ENCODE measurements around the gene ADAMTSL3. TPM values are rescaled to one million over a fixed set of nuclear protein-coding genes. Genes with fewer than 3 reads are reported as not detected.

Gene ADAMTSL3
- total RNA-seq, 4 donors from 2014 or later: 2.0 to 11.3 (median 3.8) TPM

DNA sequence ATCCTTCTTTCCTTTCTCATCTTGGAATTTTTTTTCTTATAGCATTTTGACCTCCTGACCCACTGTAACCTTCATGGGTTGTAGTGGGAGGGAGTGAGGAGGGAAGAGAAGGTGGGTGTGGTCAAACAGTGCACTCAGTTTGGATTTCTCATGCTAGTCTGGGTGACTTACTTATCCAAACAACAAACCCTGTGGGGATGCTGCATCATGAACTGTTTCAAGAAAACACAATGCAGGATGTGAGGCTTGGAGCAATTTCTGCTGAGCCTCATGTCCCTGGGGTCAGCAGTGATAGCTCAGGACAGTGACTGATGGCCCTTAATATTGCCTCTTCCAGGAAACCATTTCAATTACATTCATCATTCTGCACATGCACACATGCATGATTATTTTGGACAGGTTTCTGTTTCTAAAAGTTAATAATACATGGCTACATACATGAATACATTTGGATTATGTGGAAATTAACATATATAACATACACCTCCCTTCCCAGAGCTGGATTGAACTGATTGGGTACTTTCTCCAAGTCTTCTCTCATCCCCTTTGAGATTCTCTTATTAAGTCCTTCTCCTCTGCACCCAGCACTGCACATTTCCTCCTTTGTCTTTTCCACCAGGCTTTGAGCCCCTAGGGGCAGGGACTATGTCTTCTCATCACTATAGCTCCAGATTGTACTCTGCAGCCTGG is 61.2 kb downstream of the ADAMTSL3 start:
- DNase-seq (ENCODE audit: low spot score in 2 of 2): no peak
- no peaks in the 10 kb centered on the region for H3K36me3 ChIP-seq
- TF ChIP-seq POLR2A (IDR thresholded peaks at IDR 0.05): no peak
- TF ChIP-seq EP300 (IDR thresholded peaks at IDR 0.05): no peak
- TF ChIP-seq POLR2AphosphoS5 (IDR thresholded peaks at IDR 0.05): no peak
- TF ChIP-seq, protein P1, sequence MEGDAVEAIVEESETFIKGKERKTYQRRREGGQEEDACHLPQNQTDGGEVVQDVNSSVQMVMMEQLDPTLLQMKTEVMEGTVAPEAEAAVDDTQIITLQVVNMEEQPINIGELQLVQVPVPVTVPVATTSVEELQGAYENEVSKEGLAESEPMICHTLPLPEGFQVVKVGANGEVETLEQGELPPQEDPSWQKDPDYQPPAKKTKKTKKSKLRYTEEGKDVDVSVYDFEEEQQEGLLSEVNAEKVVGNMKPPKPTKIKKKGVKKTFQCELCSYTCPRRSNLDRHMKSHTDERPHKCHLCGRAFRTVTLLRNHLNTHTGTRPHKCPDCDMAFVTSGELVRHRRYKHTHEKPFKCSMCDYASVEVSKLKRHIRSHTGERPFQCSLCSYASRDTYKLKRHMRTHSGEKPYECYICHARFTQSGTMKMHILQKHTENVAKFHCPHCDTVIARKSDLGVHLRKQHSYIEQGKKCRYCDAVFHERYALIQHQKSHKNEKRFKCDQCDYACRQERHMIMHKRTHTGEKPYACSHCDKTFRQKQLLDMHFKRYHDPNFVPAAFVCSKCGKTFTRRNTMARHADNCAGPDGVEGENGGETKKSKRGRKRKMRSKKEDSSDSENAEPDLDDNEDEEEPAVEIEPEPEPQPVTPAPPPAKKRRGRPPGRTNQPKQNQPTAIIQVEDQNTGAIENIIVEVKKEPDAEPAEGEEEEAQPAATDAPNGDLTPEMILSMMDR (IDR thresholded peaks at IDR 0.05): no peak
- no peak overlapping the region for H3K4me3 ChIP-seq
- no peaks in the 10 kb centered on the region for H3K27me3 ChIP-seq
- no peaks in the 10 kb centered on the region for H3K9me3 ChIP-seq
- no peak overlapping the region for H3K27ac ChIP-seq
- H3K4me1 ChIP-seq: no peaks in the 10 kb centered on the region

DNA sequence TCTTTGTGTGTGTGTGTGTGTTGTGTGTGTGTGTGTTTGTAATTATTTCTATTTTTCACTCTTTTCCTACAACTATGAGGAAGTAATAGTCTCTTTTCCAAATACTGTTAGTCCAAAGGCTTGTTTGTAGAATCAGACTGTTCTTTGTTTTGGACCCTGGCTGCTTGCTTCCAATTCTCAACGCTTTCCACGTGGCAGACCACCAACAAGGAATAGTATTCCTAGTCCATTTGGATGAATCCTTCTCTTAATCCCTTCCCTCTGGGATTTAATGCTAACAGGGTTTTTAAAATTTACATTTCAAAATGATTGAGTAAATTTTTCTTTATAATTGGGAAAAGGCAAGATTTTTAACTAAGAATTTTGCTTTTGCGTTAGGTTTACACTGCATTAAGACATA is 62.7 kb downstream of the ADAMTSL3 start:
- WGBS: 71% methylated on average over 3 of the region's 3 CpGs
- Histone ChIP-seq H3K27ac (no peak overlapping the region), H3K4me1 (no peaks in the 10 kb centered on the region), H3K4me3 (no peak overlapping the region), H3K36me3 (no peaks in the 10 kb centered on the region), H3K27me3 (no peaks in the 10 kb centered on the region), H3K9me3 (no peaks in the 10 kb centered on the region)
- DNase-seq (ENCODE audit: low spot score in 2 of 2): no peak
- TF ChIP-seq EP300 (IDR thresholded peaks at IDR 0.05) (no peak), POLR2AphosphoS5 (IDR thresholded peaks at IDR 0.05) (no peak), POLR2A (IDR thresholded peaks at IDR 0.05) (no peak)
- TF ChIP-seq, protein P1 (IDR thresholded peaks at IDR 0.05): no peak

DNA sequence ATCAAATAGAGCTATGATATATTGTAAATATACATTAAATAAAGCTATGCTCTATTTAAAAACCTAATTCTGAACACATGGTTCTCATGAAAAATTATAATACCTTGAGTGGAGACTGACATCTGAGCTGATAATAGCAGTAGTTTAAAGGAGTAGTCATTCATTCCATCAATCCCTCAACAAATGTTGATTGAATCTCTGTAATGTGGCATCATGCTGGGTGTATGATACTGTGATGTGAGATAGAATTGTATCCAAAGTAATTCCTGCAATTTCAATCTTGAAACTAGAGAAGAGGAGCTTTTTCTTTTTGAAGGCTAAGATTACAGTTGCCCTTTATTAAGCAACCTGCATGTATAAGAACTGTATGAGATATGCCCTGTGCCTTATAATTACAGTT is 63.1 kb downstream of the ADAMTSL3 start:
- DNase-seq (ENCODE audit: low spot score in 2 of 2): no peak
- H3K27me3 ChIP-seq: no peaks in the 10 kb centered on the region
- TF ChIP-seq POLR2AphosphoS5 (IDR thresholded peaks at IDR 0.05) (no peak), POLR2A (IDR thresholded peaks at IDR 0.05) (no peak), EP300 (IDR thresholded peaks at IDR 0.05) (no peak)
- TF ChIP-seq, protein P1 (IDR thresholded peaks at IDR 0.05): no peak

DNA sequence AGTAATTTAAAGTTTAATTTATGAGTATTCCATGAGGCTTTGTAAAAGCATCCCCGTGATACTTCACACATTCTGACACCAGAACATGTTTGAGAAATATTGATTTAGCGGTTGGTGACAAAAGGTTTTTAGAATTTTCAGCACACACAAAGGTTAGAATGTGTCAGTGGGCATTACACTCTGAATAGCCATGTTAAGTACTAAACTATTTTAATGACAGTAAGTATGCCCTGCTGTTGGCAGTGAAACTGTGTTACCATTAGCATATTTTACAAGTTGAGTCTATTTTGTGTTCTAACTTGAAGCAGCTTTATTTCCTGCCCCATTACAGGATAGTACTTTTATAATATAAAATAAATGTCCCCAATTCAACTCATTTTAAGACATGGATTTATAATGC is 66.5 kb downstream of the ADAMTSL3 start:
- no peaks in the 10 kb centered on the region for H3K4me1 ChIP-seq
- no peak overlapping the region for H3K27ac ChIP-seq
- no peak overlapping the region for H3K4me3 ChIP-seq
- no peaks in the 10 kb centered on the region for H3K36me3 ChIP-seq
- no peak for DNase-seq (ENCODE audit: low spot score in 2 of 2)
- no peak for TF ChIP-seq POLR2AphosphoS5 (IDR thresholded peaks at IDR 0.05)
- TF ChIP-seq POLR2A (IDR thresholded peaks at IDR 0.05): no peak
- TF ChIP-seq, protein P1 (IDR thresholded peaks at IDR 0.05): no peak
- no peak for TF ChIP-seq EP300 (IDR thresholded peaks at IDR 0.05)
- no peaks in the 10 kb centered on the region for H3K27me3 ChIP-seq
- no peaks in the 10 kb centered on the region for H3K9me3 ChIP-seq
- 82% methylated on average over 2 of the region's 2 CpGs for whole genome bisulfite sequencing

More for the DNA sequence above, 63.1 kb downstream of the ADAMTSL3 start:
- no peaks in the 10 kb centered on the region for H3K36me3 ChIP-seq
- no peak overlapping the region for H3K27ac ChIP-seq
- no peaks in the 10 kb centered on the region for H3K9me3 ChIP-seq
- H3K4me3 ChIP-seq: no peak overlapping the region
- H3K4me1 ChIP-seq: no peaks in the 10 kb centered on the region

DNA sequence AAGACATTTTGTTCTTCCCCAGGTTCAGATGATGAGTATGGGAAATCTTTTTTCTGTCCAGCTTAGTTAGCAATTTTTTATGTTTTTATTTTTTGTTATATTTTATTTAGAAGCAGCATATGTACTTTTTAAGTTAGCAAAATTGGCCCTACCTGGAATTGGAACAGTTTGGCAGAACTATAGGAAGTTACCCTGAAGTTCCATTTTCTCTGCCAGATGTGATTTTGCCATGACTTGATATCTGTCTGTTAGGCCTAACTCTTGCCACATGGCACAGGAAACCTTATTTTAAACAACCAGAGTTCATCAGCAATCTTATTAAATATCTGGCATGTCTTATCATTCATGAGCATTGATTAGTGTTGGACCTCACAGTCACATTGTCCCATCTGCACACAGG is 67.1 kb downstream of the ADAMTSL3 start:
- Histone ChIP-seq H3K36me3 (no peaks in the 10 kb centered on the region), H3K27me3 (no peaks in the 10 kb centered on the region), H3K4me1 (no peaks in the 10 kb centered on the region), H3K9me3 (no peaks in the 10 kb centered on the region), H3K4me3 (no peak overlapping the region), H3K27ac (no peak overlapping the region)
- DNase-seq (ENCODE audit: low spot score in 2 of 2): no peak
- no peak for TF ChIP-seq POLR2A (IDR thresholded peaks at IDR 0.05)
- TF ChIP-seq EP300 (IDR thresholded peaks at IDR 0.05): no peak

DNA sequence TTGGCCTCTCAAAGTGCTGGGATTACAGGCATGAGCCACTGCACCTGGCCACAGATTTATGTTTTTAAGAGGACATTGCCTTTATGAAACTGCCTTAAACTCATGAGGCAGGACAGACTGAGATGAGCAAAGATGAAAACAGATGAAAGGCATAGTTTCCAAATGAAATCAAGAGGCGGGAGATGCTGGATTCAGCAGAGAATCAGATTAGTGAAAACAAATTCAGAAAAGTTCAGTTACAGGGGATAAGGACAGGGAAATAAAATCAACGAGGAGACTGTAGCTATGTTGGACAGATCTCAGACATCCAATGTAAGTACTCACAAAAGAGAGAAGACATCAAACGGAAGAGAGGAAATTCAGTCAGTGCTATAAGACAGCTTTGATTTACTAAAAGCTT is 68.1 kb downstream of the ADAMTSL3 start:
- Histone ChIP-seq H3K4me3 (no peak overlapping the region), H3K27me3 (no peaks in the 10 kb centered on the region), H3K9me3 (no peaks in the 10 kb centered on the region), H3K4me1 (no peaks in the 10 kb centered on the region), H3K27ac (no peak overlapping the region), H3K36me3 (no peaks in the 10 kb centered on the region)
- no peak for DNase-seq (ENCODE audit: low spot score in 2 of 2)
- 69% methylated on average over 3 of the region's 3 CpGs for WGBS
- TF ChIP-seq POLR2A (IDR thresholded peaks at IDR 0.05) (no peak), POLR2AphosphoS5 (IDR thresholded peaks at IDR 0.05) (no peak), EP300 (IDR thresholded peaks at IDR 0.05) (no peak)
- TF ChIP-seq, protein P1 (IDR thresholded peaks at IDR 0.05): no peak

Data from suprapubic skin (tissue), 4 donors.